Kidney (tissue), 14 donors: ENCODE results near the gene NDUFV1. TPM values are rescaled to one million over a fixed set of nuclear protein-coding genes. Genes with fewer than 3 reads are reported as not detected.

Experiments
- DNase-seq, 5 donors: peaks; one replicate each; pipeline ENCODE4 v3.0.0-alpha.2; 2013 to 2020
- FAIRE-seq: peaks from 2 replicates; lab custom pipeline; 2012; peaks lifted over from hg19 to GRCh38; lab: Jason Lieb, UNC
- H3K27ac ChIP-seq, 2 donors: one replicate each; pipeline ENCODE4 v1.7.0; 2013; ENCODE audit warnings: low read depth in 2 of 2, low read length in 2 of 2, inconsistent platforms in 1 of 2
- H3K27me3 ChIP-seq: one replicate; pipeline ENCODE4 v1.7.1; 2013; ENCODE audit warnings: low read length, inconsistent platforms; ENCODE audit not compliant: control insufficient read depth, insufficient read depth
- H3K36me3 ChIP-seq, 3 donors: one replicate each; pipeline versions ENCODE4 v1.7.0 to v1.7.1; 2013; ENCODE audit warnings: low read length in 3 of 3, control low read depth in 1 of 3, inconsistent platforms in 1 of 3; ENCODE audit not compliant: insufficient read depth in 3 of 3, control insufficient read depth in 2 of 3
- H3K4me1 ChIP-seq, 3 donors: one replicate each; pipeline versions ENCODE4 v1.7.0 to v1.7.1; 2013; ENCODE audit warnings: low read length in 3 of 3, inconsistent platforms in 1 of 3, low read depth in 1 of 3; ENCODE audit not compliant: control insufficient read depth in 2 of 3, insufficient read depth in 2 of 3
- H3K4me3 ChIP-seq, 3 donors: one replicate each; pipeline versions ENCODE4 v1.7.0 to v1.8.1; 2013; ENCODE audit warnings: low read length in 3 of 3, control low read depth in 1 of 3, inconsistent platforms in 1 of 3
- H3K9ac ChIP-seq, 3 donors: one replicate each; pipeline versions ENCODE4 v1.7.0 to v1.7.1; 2013; ENCODE audit warnings: low read length in 3 of 3, control low read depth in 1 of 3, inconsistent platforms in 1 of 3
- H3K9me3 ChIP-seq, 3 donors: one replicate each; pipeline versions ENCODE4 v1.7.0 to v1.7.1; 2013; ENCODE audit warnings: low read length in 3 of 3, control low read depth in 1 of 3, inconsistent platforms in 1 of 3; ENCODE audit not compliant: control insufficient read depth in 2 of 3, insufficient read depth in 1 of 3
- intact Hi-C: fragments of 100-400 bp; cut with DNase I; formaldehyde crosslinking; loops from one replicate; pipeline ENCODE4 v1.11.1; 2022
- polyA plus RNA-seq: library from polyadenylated mRNA; stranded (reverse); fragments of 350-450 nt; fragmentation: Illumina TruSeq; extraction: RNeasy Lipid Tissue Mini Kit (QIAGEN cat#74804); gene quantifications from one replicate; pipeline ENCODE4 v1.2.3, GENCODE V29; 2014; ENCODE audit warnings: low read depth, low replicate concordance; ENCODE audit not compliant: insufficient read depth
- total RNA-seq: library from RNA; stranded (reverse); fragmentation: NEBNext Ultra II Directional; extraction: Animal tissue kit (Norgen Biotek cat#: 25700); gene quantifications from one replicate; pipeline ENCODE4 v1.2.1, GENCODE V29; 2021
- TF ChIP-seq, protein P1 (sequence below): IDR thresholded peaks from 3 replicates; pipeline ENCODE4 v1.5.1; 2012; ENCODE audit warnings: mild to moderate bottlenecking, moderate library complexity, borderline replicate concordance; ENCODE audit not compliant: insufficient read depth; ENCODE audit errors: extremely low read depth
- donor health status: control.
- donor health status: control.
- donor health status: control.
- donor health status: control.
- donor health status: control.
- donor health status: DM: yes; HTN: yes; CAD: no.
- donor health status: Normal renal cell carcinoma (clear cell type).

NDUFV1 gene
- total and polyA plus RNA-seq, 2 donors from 2014 or later = 191 to 395 TPM

DNA sequence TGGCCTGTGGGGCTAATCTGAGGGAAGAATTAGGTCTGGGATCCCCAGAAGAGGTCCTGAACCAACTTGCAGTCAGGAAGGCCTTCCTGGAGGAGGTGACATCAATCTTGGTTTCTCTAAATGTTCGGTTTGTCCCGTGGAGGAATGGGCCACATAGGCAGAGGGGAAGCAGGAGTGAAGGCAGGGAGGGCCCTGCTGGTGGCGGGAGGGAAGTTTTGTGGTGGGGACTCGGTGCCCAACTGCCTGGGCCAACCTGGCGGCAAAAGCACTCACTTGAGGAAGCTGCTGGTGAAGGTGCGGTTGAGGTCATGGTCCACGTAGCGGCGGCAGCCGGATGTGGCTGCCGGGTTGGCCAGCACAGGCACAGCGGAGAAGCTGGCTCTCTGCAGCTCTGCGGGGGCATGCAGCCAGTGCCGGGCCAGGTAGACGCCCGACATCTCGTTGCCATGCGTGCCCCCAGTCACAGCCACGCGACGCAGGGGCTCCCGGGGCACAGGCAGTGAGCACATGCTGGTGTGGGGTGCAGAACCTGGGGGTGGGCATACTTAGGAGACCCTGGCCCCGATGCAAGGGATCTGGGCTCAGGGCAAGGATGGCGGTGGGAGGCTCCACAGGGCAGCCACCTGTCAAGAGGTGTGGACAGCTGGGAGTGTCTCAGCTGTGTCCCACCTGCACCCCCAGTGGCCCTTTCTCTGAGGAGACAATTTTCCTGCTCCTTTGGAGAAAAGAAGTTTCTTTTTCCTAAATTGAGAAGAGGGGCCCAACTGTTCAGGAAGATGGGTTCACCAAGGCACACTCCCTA is 40.0 kb downstream of the NDUFV1 start:
- Histone ChIP-seq H3K36me3 (peaks cover 0 to 3% (median 0%) of the 10 kb centered on the region in 3 donors), H3K4me1 (peaks cover 0 to 22% (median 6%) of the 10 kb centered on the region in 3 donors), H3K27me3 (no peaks in the 10 kb centered on the region), H3K9me3 (no peaks in the 10 kb centered on the region), H3K4me3 (peak overlapping the region in 1 of 3 donors; percentile 59), H3K27ac (peak overlapping the region in 1 of 2 donors; percentile 32), H3K9ac (no peak overlapping the region)
- intact Hi-C loops = no loop called here
- DNase-seq = peak in 2 of 5 donors; percentile 38 to 69
- no peak for FAIRE-seq
- TF ChIP-seq, protein P1, sequence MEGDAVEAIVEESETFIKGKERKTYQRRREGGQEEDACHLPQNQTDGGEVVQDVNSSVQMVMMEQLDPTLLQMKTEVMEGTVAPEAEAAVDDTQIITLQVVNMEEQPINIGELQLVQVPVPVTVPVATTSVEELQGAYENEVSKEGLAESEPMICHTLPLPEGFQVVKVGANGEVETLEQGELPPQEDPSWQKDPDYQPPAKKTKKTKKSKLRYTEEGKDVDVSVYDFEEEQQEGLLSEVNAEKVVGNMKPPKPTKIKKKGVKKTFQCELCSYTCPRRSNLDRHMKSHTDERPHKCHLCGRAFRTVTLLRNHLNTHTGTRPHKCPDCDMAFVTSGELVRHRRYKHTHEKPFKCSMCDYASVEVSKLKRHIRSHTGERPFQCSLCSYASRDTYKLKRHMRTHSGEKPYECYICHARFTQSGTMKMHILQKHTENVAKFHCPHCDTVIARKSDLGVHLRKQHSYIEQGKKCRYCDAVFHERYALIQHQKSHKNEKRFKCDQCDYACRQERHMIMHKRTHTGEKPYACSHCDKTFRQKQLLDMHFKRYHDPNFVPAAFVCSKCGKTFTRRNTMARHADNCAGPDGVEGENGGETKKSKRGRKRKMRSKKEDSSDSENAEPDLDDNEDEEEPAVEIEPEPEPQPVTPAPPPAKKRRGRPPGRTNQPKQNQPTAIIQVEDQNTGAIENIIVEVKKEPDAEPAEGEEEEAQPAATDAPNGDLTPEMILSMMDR = no peak

GRCh38 chr11:67647471-67647870 is 40.7 kb downstream of the NDUFV1 start:
- Histone ChIP-seq H3K27ac (no peak overlapping the region), H3K4me3 (peak overlapping the region in 1 of 3 donors; percentile 59), H3K9me3 (no peaks in the 10 kb centered on the region), H3K4me1 (peaks cover 0 to 22% (median 6%) of the 10 kb centered on the region in 3 donors), H3K27me3 (no peaks in the 10 kb centered on the region), H3K36me3 (peaks cover 0 to 3% (median 0%) of the 10 kb centered on the region in 3 donors), H3K9ac (no peak overlapping the region)
- DNase-seq (peak in 1 of 5 donors; percentile 58), FAIRE-seq (no peak)
- TF ChIP-seq, protein P1 = no peak
- intact Hi-C loops = no loop called here

DNA sequence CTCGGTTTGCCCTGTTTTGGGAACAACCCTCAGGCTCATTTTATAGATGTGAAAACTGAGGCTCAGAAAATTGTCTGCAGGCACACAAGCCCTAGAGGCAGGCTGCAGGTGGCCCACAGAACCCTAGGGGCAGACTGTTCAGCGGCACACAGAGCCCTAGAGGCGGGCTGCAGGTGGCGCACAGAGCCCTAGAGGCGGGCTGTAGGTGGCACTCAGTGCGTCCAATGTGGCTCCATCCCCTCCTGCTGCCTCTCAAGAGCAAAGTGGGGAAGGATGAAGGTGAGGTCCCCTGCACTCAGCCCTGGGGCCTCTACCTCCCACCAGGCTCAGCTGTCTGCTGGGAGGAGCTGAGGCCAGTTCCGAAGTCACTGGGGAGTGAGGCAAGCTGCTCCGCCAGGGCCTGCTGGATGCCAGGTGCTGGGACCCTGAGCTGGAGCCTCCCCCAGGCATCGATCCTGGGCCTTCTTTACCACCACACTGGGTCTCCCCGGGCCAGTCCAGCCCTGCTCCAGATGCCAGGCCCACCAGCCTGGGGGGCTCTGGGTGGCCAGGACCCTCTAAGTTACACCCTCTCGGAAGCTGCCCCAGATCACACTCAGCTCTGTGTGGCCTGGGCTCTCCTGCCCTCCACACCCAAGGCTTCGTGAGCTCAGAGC is 41.5 kb downstream of the NDUFV1 start:
- no peak overlapping the region for H3K4me3 ChIP-seq
- no peaks in the 10 kb centered on the region for H3K27me3 ChIP-seq
- H3K36me3 ChIP-seq = peaks cover 0 to 3% (median 0%) of the 10 kb centered on the region in 3 donors
- FAIRE-seq = no peak
- no peaks in the 10 kb centered on the region for H3K9me3 ChIP-seq
- peak in 2 of 5 donors; percentile 55 to 59 for DNase-seq
- peaks cover 0 to 22% (median 6%) of the 10 kb centered on the region in 3 donors for H3K4me1 ChIP-seq
- no peak overlapping the region for H3K9ac ChIP-seq
- H3K27ac ChIP-seq = no peak overlapping the region
- TF ChIP-seq, protein P1 = peak; percentile 26
- intact Hi-C loops = no loop called here
